Measurements from ENCODE around the gene RTP3. TPM values are rescaled to one million over a fixed set of nuclear protein-coding genes. Genes with fewer than 3 reads are reported as not detected.

The RTP3 gene
- total and polyA plus RNA-seq, 2 of the 4 experiments (the other 2 are of a cell fraction): 0.18 to 0.26 TPM

- in situ Hi-C loops (cut with MboI; ENCODE audit: low sequenced_read_pairs) (no loop called here), intact Hi-C loops (cut with micrococcal nuclease) (no loop called here), dilution Hi-C loops (cut with HindIII; ENCODE audit: low sequenced_read_pairs, unreplicated experiment) (no loop called here)
Measured at GRCh38 chr3:46508850-46509591, 11.2 kb downstream of the RTP3 start.

More at GRCh38 chr3:46508850-46509591, 11.2 kb downstream of the RTP3 start:
- Histone ChIP-seq H2AK9ac (replicated peaks; ENCODE audit: low read depth, low read length, poor library complexity) (no peak overlapping the region), H2BK15ac (ENCODE audit: low read depth, low read length) (no peak overlapping the region), H3K18ac (ENCODE audit: low read depth, low read length) (no peak overlapping the region), H4K8ac (ENCODE audit: low read depth in 2 of 2, low read length in 2 of 2) (no peak overlapping the region), H3K79me1 (ENCODE audit: low read depth in 1 of 2, low read length in 2 of 2) (no peaks in the 10 kb centered on the region), H2BK120ac (ENCODE audit: low read depth, low read length) (no peak overlapping the region), H4K91ac (ENCODE audit: insufficient read depth, low read depth, low read length) (no peak overlapping the region), H3K4ac (ENCODE audit: low read depth, low read length) (no peak overlapping the region; the same call in 1 of the 2 replicates), H3K27ac (ENCODE audit: insufficient read depth, low read length) (no peak overlapping the region), H3K23ac (ENCODE audit: low read depth, low read length) (no peak overlapping the region), H3K9me1 (ENCODE audit: insufficient read depth, low read length) (no peaks in the 10 kb centered on the region), H2BK5ac (ENCODE audit: low read depth, low read length, poor library complexity, severe bottlenecking) (no peak overlapping the region), H4K5ac (ENCODE audit: low read depth, low read length) (no peak overlapping the region), H3K36me3 (ENCODE audit: control insufficient read depth, insufficient read depth, low read length) (no peaks in the 10 kb centered on the region; the same call in 1 of the 2 replicates), H3K4me1 (ENCODE audit: control insufficient read depth, insufficient read depth, low read length) (peaks cover 5% of the 10 kb centered on the region; the same call in 1 of the 2 replicates), H3K4me2 (ENCODE audit: low read depth, low read length) (no peak overlapping the region), H2BK20ac (ENCODE audit: low read depth, low read length) (no peak overlapping the region), H2AK5ac (ENCODE audit: low read depth, low read length) (no peak overlapping the region), H3K9ac (ENCODE audit: low read depth, low read length) (no peak overlapping the region), H2AFZ (replicated peaks; ENCODE audit: low read length, poor library complexity) (no peak overlapping the region), H4K20me1 (ENCODE audit: insufficient read depth, low read length) (no peaks in the 10 kb centered on the region), H3K27me3 (ENCODE audit: control insufficient read depth, insufficient read depth, low read length) (no peaks in the 10 kb centered on the region), H3K14ac (replicated peaks; ENCODE audit: low read depth, low read length) (no peak overlapping the region), H3K9me3 (ENCODE audit: control insufficient read depth, insufficient read depth, low read length) (no peaks in the 10 kb centered on the region), H3K56ac (ENCODE audit: extremely low read depth, insufficient read depth, low read length) (no peak overlapping the region), H3K4me3 (ENCODE audit: insufficient read depth, low read depth, low read length) (no peak overlapping the region)
- no TSS peak for BruUV-seq (replicated peaks)
- POLR2A ChIA-PET (ENCODE audit: unreplicated experiment): no interaction called here
- TF ChIP-seq RFX5 (IDR thresholded peaks at IDR 0.05; ENCODE audit: low read depth, low read length): no peak
- no peak for TF ChIP-seq USF2 (IDR thresholded peaks at IDR 0.05; ENCODE audit: low read depth, low read length)
- no peak for TF ChIP-seq FOS (IDR thresholded peaks at IDR 0.05; ENCODE audit: low read depth, low read length)
- TF ChIP-seq RAD21 (IDR thresholded peaks at IDR 0.05; ENCODE audit: low read length): no peak
- no peak for TF ChIP-seq MAZ (IDR thresholded peaks at IDR 0.05; ENCODE audit: borderline replicate concordance, low read depth, low read length)
- TF ChIP-seq SMC3 (IDR thresholded peaks at IDR 0.05; ENCODE audit: low read depth, low read length): no peak
- TF ChIP-seq CEBPB (IDR thresholded peaks at IDR 0.05; ENCODE audit: low read depth, low read length): no peak
- no peak for TF ChIP-seq BHLHE40 (IDR thresholded peaks at IDR 0.05; ENCODE audit: low read depth, low read length)
- TF ChIP-seq CTCF (conservative IDR thresholded peaks at IDR 0.05; ENCODE audit: low read depth, low read length): no peak
- no peak for TF ChIP-seq POLR2A (IDR thresholded peaks at IDR 0.05; ENCODE audit: low read depth, low read length)
- ATAC-seq (ENCODE audit: low read depth) (no peak), DNase-seq (no peak)
- WGBS, 2 experiments (ENCODE audit: extremely low coverage in 2 of 2, insufficient read length in 1 of 2): 94% methylated on average over 2 of the region's 4 CpGs; no CpG with 5 or more reads in 1 of the 2 experiments
- CTCF ChIA-PET: interaction anchor here (1.2 kb wide), 1 partner anchor 21 kb away, joined by 3 read pairs; no protein-coding TSS in a partner anchor

All from IMR-90 (cell line).